Thymus (tissue), 11 donors: ENCODE measurements around the gene ADAMTS2. TPM values are rescaled to one million over a fixed set of nuclear protein-coding genes. Genes with fewer than 3 reads are reported as not detected.
"Not testable (repeated sequence)": the region's sequence is repeated elsewhere in the genome, so short reads cannot be mapped to it uniquely, and the experiment has no call there.

Source experiments
- DNase-seq, 9 donors: peaks; one replicate each; pipeline ENCODE4 v3.0.0-alpha.2; 2013; ENCODE audit warnings: low spot score in 9 of 9, low read depth in 6 of 9, missing footprints in 1 of 9
- H3K27ac ChIP-seq, 2 donors: one replicate each; pipeline ENCODE4 v1.5.1; 2013; ENCODE audit warnings: control low read depth in 1 of 2, low read depth in 1 of 2, low read length in 1 of 2, mild to moderate bottlenecking in 1 of 2, moderate library complexity in 1 of 2
- H3K27me3 ChIP-seq, 2 donors: one replicate each; pipeline ENCODE4 v1.5.1; 2013; ENCODE audit warnings: low read length in 1 of 2; ENCODE audit not compliant: control insufficient read depth in 2 of 2, insufficient read depth in 1 of 2
- H3K36me3 ChIP-seq, 2 donors: one replicate each; pipeline ENCODE4 v1.5.1; 2013; ENCODE audit warnings: low read length in 1 of 2, mild to moderate bottlenecking in 1 of 2, moderate library complexity in 1 of 2; ENCODE audit not compliant: control insufficient read depth in 2 of 2, insufficient read depth in 2 of 2
- H3K4me1 ChIP-seq, 2 donors: one replicate each; pipeline ENCODE4 v1.5.1; 2013; ENCODE audit warnings: low read length in 2 of 2; ENCODE audit not compliant: control insufficient read depth in 2 of 2, insufficient read depth in 2 of 2
- H3K4me3 ChIP-seq, 2 donors: one replicate each; pipeline ENCODE4 v1.5.1; 2013; ENCODE audit warnings: low read length in 2 of 2, control low read depth in 1 of 2, mild to moderate bottlenecking in 1 of 2
- H3K9me3 ChIP-seq, 2 donors: one replicate each; pipeline ENCODE4 v1.5.1; 2013; ENCODE audit warnings: low read length in 1 of 2, mild to moderate bottlenecking in 1 of 2; ENCODE audit not compliant: control insufficient read depth in 2 of 2, insufficient read depth in 1 of 2
- WGBS: extraction: QIAGEN DNeasy Blood & Tissue Kit; methylation state at CpG from one replicate; pipeline ENCODE4 v1.1.7; 2013; 5-methylcytosine and 5-hydroxymethylcytosine counted together
- polyA plus RNA-seq: library from polyadenylated mRNA; stranded (reverse); fragments of 200-250 nt; gene quantifications from one replicate; pipeline ENCODE4 v1.2.3, GENCODE V29; 2013
- total RNA-seq: library from RNA; stranded (reverse); fragments of 120-200 nt; gene quantifications from one replicate; pipeline ENCODE4 v1.2.4, GENCODE V29; 2013
- donor health status: healthy.

ADAMTS2 gene
- total and polyA plus RNA-seq, 2 donors, result 1.3 to 1.4 TPM

DNA sequence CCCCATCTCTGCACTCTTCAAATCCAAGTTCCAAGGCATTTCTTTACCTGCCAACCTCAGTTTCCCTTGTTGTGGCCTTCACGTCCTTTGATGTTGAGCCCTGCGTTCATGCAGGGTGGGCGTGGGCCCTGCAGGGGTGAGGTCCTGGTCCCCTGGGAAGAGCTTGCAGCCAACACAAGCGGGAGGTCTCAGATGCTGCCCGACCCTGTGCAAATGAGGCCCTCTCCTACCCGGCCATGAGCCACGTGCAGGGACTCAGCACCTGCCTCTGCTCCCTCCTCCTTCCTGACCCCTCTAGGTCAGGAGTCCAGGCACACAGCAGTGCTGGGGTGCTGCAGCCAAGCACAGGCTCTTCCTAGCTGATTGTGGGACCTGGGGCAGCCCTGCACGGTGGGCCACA lies 124.5 kb downstream of the ADAMTS2 start:
- 95% methylated on average over 8 of the region's 8 CpGs for WGBS
- H3K9me3 ChIP-seq, result peaks cover 3 to 36% of the 10 kb centered on the region in 2 donors
- H3K4me1 ChIP-seq, result no peaks in the 10 kb centered on the region
- no peaks in the 10 kb centered on the region for H3K36me3 ChIP-seq
- no peaks in the 10 kb centered on the region for H3K27me3 ChIP-seq
- H3K27ac ChIP-seq, result no peak overlapping the region
- no peak for DNase-seq
- H3K4me3 ChIP-seq, result no peak overlapping the region

DNA sequence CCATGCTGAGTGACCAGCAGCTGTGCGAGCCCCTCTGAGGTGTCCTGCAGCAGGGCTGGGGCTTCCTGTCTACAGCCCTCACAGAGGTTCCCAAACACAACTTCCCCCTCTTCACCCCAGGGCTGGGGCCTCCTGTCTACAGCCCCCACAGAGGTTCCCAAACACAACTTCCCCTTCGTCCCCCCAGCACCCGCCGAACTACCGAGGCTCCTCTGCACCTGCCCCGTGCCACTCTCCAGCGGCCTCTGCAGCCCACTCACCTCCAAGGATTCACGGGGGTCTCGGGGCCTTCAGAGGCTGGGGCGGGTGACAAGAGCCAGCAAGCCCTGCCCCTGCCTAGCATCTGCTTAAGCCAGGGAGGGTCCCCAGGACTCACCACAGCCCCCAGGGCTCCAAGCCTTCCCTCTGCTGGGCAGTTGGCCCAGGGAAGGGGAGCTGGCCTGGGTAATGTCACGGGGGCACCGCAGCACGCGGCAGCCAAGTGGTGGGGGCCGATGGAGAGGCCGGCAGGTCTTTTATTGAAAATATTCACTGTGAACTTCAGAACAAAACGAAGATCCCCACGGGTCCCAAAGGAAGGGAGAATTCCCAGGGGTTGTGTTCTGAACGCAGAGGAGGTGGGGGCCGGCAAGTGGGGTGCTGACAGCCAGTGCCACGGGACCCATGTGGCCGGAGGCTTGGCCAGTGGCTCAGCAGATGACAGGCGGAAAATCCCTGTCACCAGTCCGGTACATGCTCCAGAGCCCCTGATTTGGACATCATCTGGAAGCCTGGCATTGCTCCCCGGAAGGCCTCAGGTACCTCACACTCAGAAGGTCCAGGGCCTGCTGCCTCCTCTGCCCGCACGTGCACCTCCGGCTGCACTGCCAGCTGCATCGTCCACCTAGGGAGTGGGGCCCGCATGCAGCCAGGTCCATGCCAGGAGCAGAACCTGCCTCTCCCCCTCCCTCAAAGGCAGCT lies 125.3 kb downstream of the ADAMTS2 start:
- H3K4me1 ChIP-seq, result no peaks in the 10 kb centered on the region
- H3K27ac ChIP-seq, result no peak overlapping the region
- H3K36me3 ChIP-seq, result no peaks in the 10 kb centered on the region
- H3K9me3 ChIP-seq, result peaks cover 3 to 29% of the 10 kb centered on the region in 2 donors
- WGBS, result 68% methylated on average over 30 of the region's 30 CpGs
- H3K27me3 ChIP-seq, result no peaks in the 10 kb centered on the region
- no peak for DNase-seq
- H3K4me3 ChIP-seq, result no peak overlapping the region

DNA sequence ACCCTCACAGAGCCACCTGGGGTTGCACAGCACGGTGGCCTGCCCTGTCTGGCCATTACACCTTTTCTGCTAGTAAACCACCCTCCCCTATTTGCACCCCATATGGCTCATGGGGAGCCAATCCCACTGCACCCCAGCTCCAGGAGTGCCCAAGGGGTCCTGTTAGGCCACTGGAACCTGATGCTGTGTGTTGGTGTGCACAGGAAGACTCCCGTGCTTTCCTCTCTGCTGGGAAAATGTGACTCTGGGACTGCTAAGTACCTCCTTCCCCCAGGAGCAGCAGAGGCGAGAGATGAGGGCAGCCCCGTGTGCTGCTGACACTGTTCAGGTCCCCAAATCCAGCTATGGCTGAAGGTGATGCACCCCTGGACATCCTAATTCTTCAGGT lies 126.3 kb downstream of the ADAMTS2 start:
- Histone ChIP-seq H3K9me3 (peaks cover under 1 to 19% of the 10 kb centered on the region in 2 donors), H3K27me3 (no peaks in the 10 kb centered on the region), H3K4me3 (no peak overlapping the region), H3K27ac (no peak overlapping the region), H3K36me3 (no peaks in the 10 kb centered on the region), H3K4me1 (no peaks in the 10 kb centered on the region)
- DNase-seq, result no peak
- WGBS, result 92% methylated on average over 4 of the region's 4 CpGs

DNA sequence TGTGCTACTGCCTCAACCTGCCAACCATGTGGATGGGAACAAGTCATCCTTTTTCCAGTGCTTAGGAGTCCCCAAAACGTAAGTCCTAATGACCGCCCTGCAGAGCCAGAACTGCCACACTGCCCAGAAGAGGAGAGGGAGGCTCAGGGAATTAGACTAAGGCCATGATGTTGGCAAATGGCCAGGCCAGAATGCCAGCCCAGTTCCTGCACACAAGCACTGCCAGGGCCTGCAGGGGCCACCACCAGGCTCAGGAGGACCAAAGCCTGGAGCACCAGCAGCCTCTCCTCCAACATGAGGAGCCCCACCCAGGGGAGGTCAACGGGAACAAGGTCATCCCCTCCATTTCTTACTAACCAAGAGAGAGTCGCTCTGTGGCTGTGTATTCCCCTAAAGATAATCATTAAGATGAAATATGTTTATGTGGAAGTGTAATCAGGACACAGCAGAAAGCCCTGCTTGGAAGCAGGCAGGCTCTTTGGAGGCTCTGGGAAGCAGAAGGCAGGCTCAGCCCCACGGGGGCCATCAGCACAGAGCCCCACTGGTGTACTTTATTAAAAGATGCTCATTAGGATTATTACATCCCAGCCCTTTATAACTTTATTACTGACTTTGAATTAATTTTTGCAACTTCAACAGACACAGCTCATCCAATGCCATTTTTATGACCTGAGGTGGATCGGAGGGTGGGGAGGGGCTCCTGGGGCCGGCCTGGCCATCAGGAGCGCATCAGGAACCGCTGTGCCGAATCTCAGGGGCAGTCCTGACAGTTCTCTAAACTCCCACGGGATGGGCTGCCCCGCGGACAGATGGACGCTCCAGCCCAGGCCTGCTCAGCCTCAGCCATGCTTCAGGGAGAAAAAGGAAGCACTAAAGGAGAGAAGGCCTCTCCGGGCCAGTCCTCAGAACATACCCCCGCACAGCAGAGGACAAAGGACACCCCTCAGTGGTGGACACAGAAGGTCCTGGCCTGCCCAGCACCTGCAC lies 127.0 kb downstream of the ADAMTS2 start:
- Histone ChIP-seq H3K36me3 (no peaks in the 10 kb centered on the region), H3K4me3 (no peak overlapping the region), H3K27me3 (no peaks in the 10 kb centered on the region), H3K9me3 (peaks cover 0 to 12% of the 10 kb centered on the region in 2 donors), H3K27ac (no peak overlapping the region), H3K4me1 (no peaks in the 10 kb centered on the region)
- WGBS, result 93% methylated on average over 16 of the region's 16 CpGs
- DNase-seq, result no peak

DNA sequence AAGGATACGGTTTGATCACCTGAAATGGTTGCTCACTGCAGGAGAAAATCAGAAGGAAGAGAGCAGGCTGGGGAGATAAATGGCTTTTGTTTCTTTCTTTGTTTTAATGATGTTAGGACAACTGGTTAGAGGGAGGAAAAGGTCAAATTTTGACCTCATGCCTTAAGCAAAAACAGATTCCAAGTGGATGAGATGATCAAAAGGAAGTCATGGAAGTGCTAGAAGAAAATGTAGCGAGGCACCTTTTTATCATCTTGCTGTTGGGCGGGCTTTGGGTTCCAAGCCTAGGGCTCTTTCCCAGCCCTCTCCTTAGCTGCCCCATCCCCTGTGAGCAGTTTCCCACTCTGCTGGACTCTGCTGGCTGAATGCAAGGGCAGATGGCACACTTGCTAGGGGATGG lies 127.9 kb downstream of the ADAMTS2 start:
- 64% methylated on average over 3 of the region's 3 CpGs for WGBS
- Histone ChIP-seq H3K27me3 (no peaks in the 10 kb centered on the region), H3K27ac (no peak overlapping the region), H3K36me3 (no peaks in the 10 kb centered on the region), H3K9me3 (peaks cover 0 to 3% of the 10 kb centered on the region in 2 donors), H3K4me3 (no peak overlapping the region), H3K4me1 (no peaks in the 10 kb centered on the region)
- no peak for DNase-seq

DNA sequence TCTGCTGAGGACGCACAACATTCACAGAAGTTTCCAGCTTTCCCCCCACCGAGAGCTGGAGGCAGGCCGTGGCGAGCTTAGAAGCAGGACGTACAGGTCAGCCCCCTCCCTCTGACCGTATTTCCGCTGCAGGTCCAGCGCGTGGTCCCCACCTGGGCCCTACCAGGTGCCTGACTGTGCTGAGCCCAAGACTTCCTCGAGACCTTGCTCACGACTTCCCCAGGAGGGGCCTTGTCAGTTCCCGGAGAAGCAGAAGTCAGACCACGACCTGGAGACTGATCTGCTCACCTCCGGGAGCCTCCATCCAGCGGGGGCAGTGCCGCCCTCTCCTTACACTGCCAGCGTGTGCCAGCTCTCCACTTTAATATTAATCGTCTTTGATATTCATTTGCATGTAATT lies 128.9 kb downstream of the ADAMTS2 start:
- H3K27ac ChIP-seq, H3K36me3 ChIP-seq, H3K27me3 ChIP-seq, H3K9me3 ChIP-seq, H3K4me1 ChIP-seq, DNase-seq, H3K4me3 ChIP-seq: not testable (repeated sequence)
- WGBS, result 93% methylated on average over 18 of the region's 18 CpGs

DNA sequence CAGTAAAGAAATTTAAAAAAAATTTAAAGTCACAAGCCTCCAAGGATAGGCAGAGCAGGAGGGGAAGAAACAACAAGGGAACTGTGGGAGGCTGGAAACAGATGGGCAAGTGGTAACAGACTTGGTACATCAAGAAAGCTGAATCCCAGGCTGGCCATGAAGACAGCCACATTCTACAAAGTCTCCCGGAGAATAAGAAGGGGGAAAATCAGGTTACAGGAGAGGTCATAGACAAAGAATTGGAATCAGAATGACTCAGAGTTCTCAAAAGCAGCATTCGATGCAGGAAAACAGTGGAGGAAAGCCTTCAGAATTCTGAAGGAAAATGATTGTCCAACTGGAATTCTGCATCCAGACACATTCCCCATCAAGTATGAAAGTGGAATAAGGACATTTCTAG lies 129.7 kb downstream of the ADAMTS2 start:
- no peaks in the 10 kb centered on the region for H3K27me3 ChIP-seq
- peaks cover 0 to 5% of the 10 kb centered on the region in 2 donors for H3K9me3 ChIP-seq

DNA sequence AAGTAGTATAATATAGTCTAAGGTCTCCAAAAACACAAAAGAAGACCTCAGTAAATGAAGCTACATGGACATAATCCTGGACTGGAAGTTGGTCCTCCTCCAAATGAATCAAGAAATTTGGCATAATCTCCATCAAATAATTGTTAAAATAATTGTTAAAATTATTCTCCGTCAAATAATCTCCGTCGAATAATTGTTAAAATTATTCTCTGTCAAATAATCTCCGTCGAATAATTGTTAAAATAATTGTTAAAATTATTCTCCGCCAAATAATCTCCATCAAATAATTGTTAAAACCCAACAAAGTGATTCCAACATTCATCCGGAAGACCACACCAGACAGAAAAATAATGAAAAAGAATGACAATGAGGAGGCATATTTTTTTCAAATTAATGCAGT lies 130.6 kb downstream of the ADAMTS2 start:
- Histone ChIP-seq H3K36me3 (no peaks in the 10 kb centered on the region), H3K27me3 (no peaks in the 10 kb centered on the region), H3K4me1 (no peaks in the 10 kb centered on the region), H3K4me3 (no peak overlapping the region), H3K27ac (no peak overlapping the region), H3K9me3 (peaks cover 0 to 5% of the 10 kb centered on the region in 2 donors)
- no peak for DNase-seq
- 98% methylated on average over 7 of the region's 7 CpGs for WGBS

More for the DNA sequence above, 129.7 kb downstream of the ADAMTS2 start:
- 92% methylated on average over 2 of the region's 2 CpGs for WGBS
- Histone ChIP-seq H3K36me3 (no peaks in the 10 kb centered on the region), H3K4me1 (no peaks in the 10 kb centered on the region), H3K27ac (no peak overlapping the region), H3K4me3 (no peak overlapping the region)
- no peak for DNase-seq

DNA sequence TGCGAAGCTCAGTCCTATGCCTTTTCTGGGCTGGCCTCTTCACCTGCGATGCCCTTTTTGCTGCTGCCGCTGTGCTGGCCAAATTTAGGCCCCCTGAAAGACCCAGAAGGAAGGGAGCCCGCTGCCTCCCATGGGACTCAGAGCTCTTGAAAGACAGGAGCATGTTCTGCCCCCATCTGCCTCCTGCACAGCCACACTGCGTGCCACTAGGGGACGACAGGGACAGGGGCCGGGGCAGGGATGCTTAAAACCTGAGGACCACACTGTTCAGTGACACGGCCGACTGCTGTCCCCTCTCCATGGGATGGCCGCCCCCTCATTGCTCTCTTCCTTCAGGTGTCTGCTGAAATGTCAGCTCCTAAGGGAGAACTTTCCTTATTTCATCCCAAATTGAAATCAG lies 132.4 kb downstream of the ADAMTS2 start:
- 98% methylated on average over 10 of the region's 10 CpGs for WGBS

More for the DNA sequence above, 132.4 kb downstream of the ADAMTS2 start:
- Histone ChIP-seq H3K27me3 (no peaks in the 10 kb centered on the region), H3K9me3 (peaks cover 0 to 5% of the 10 kb centered on the region in 2 donors), H3K27ac (no peak overlapping the region), H3K4me1 (no peaks in the 10 kb centered on the region), H3K36me3 (no peaks in the 10 kb centered on the region), H3K4me3 (no peak overlapping the region)
- no peak for DNase-seq
